Left lobe of liver (tissue), 2 donors: ENCODE measurements around the gene PRR30. TPM values are rescaled to one million over a fixed set of nuclear protein-coding genes. Genes with fewer than 3 reads are reported as not detected.

Experiments used
- ATAC-seq: fragments of 200-7000 bp; cut with Tn5 transposase; one replicate; pipeline ENCODE4 v1.9.1; 2020; ENCODE audit warnings: mild to moderate bottlenecking, moderate library complexity
- DNase-seq: peaks from one replicate; pipeline ENCODE4 v3.0.0-alpha.2; 2020; ENCODE audit warnings: low spot score
- total RNA-seq: library from RNA; stranded (reverse); gene quantifications from one replicate; pipeline ENCODE4 v1.2.1, GENCODE V29; 2021
- donor health status: DM: no; HTN: no; CAD: no; lungs with moderate emphysema.
- donor health status: DM: no; HTN: yes; CAD: no.

PRR30 gene
- total RNA-seq, 1 donor from 2014 or later, result not detected

DNA sequence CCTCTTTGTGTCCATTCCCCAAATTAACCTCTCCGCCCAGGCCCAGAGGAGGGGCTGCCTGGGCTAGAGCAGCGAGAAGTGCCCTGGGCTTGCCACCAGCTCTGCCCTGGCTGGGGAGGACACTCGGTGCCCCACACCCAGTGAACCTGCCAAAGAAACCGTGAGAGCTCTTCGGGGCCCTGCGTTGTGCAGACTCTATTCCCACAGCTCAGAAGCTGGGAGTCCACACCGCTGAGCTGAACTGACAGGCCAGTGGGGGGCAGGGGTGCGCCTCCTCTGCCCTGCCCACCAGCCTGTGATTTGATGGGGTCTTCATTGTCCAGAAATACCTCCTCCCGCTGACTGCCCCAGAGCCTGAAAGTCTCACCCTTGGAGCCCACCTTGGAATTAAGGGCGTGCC is 39.2 kb downstream of the PRR30 start:
- no peak for DNase-seq
- no peak for ATAC-seq

- DNase-seq (no peak), ATAC-seq (no peak)
Observed at GRCh38 chr2:27099334-27099955, 39.8 kb downstream of the PRR30 start.

DNA sequence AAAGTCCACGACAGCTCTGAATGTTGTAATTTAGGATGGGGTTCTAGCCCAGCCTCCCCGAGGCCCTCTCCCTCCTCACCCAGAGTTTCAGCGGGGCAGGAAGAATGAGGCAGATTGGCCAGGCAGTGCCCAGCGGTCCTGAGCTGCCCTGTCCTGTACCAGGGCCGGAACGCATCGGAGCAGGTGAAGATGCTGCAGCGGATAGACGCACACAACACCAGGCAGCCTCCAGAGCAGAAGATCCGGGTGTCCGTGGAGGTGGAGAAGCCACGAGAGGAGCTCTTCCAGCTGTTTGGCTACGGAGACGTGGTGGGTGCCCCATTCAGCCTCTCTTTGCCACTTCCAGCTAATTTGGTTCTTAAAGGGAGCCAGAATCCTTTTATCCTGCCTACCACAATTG is 41.9 kb downstream of the PRR30 start:
- ATAC-seq, result no peak
- DNase-seq, result no peak

GRCh38 chr2:27096748-27097297 is 42.4 kb downstream of the PRR30 start:
- DNase-seq, result no peak
- no peak for ATAC-seq

- ATAC-seq, result peak; percentile 55
- peak; percentile 91 for DNase-seq
Observed at GRCh38 chr2:27095745-27096651, 43.2 kb downstream of the PRR30 start.

GRCh38 chr2:27095427-27095744 is 43.8 kb downstream of the PRR30 start:
- ATAC-seq (no peak), DNase-seq (no peak)

GRCh38 chr2:27094353-27094984 is 44.7 kb downstream of the PRR30 start:
- no peak for DNase-seq
- ATAC-seq, result no peak

GRCh38 chr2:27093430-27094352 is 45.5 kb downstream of the PRR30 start:
- ATAC-seq (peak; percentile 64), DNase-seq (peak; percentile 93)

DNA sequence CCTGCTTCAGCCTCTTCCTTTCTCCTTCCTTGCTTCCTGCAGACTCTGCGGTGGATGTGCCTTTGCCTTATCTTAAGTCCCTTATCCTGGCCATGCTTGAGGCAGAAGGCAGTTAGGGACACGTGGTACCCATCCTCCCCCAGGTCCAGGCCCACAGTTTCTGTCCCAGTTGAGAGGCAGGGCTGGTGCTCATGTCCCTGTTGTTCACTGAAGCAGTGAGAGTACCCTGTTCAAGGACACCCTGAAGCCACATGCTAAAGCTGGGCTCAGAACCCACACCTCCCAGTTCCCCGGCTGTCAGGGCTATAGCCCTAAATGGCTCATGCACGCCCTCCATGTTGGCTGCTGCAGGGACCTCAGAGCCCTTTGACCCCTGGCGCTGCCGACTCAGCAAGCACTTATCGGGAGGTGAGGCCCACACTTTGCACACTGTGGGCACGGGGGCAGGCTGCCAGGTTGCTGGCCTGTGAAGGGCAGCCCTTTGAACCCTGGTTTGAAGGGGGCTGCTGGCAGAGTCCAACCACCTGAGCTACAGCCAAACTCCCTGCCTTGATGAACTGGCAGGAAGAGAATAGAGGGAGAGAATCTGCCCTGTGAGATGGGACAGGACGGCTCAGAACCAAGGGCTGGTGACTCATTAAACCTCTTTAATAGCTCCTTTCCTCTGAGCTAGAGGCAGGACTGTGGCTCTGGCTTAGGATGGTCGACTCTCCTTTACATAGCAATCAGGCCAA is 46.3 kb downstream of the PRR30 start:
- peak; percentile 99 for DNase-seq
- ATAC-seq, result peak; percentile 57

GRCh38 chr2:27091746-27092695 is 47.2 kb downstream of the PRR30 start:
- no peak for DNase-seq
- no peak for ATAC-seq

GRCh38 chr2:27089111-27089954 is 49.9 kb downstream of the PRR30 start:
- ATAC-seq, result no peak
- no peak for DNase-seq

GRCh38 chr2:27088634-27089033 is 50.6 kb downstream of the PRR30 start:
- no peak for DNase-seq
- ATAC-seq, result no peak

- ATAC-seq (no peak), DNase-seq (no peak)
Observed at GRCh38 chr2:27087823-27088410, 51.3 kb downstream of the PRR30 start.
